Suprapubic skin (tissue), 3 donors: ENCODE measurements around the gene FNBP1L.

Source experiments
- POLR2A ChIP-seq, 2 donors: fragments of 450-650 bp; IDR thresholded peaks; one replicate each; pipeline ENCODE4 v1.6.1; 2017; ENCODE audit warnings: antibody characterized with exemption in 2 of 2, mild to moderate bottlenecking in 2 of 2, moderate library complexity in 2 of 2
- TF ChIP-seq, protein P1 (sequence below), 2 donors: fragments of 200-600 bp in 1 of 2; fragments of 450-650 bp in 1 of 2; sonication (generic) in 1 of 2; IDR thresholded peaks; one replicate each; pipeline ENCODE4 v1.5.1; 2016 to 2019; ENCODE audit warnings: antibody characterized with exemption in 2 of 2, mild to moderate bottlenecking in 1 of 2, moderate library complexity in 1 of 2

DNA sequence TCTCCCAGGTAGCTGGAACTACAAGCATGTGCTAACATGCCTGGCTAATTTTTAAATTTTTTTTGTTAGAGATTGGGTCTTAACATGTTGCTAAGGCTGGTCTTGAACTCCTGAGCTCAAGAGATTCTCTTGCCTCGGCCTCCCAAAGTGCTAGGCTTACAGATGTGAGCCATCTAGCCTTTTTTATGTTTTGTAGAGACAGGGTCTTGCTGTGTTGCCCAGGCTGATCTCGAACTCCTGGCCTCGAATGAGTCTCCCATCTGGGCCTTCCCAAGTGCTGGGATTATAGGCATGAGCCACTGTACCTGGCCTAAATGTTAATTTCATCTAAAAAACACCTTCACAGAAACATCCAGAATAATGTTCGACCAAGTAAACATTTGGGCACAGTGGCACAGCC, 48.6 kb downstream of the FNBP1L start:
- no peak for TF ChIP-seq POLR2A (IDR thresholded peaks at IDR 0.05)
- TF ChIP-seq, protein P1, sequence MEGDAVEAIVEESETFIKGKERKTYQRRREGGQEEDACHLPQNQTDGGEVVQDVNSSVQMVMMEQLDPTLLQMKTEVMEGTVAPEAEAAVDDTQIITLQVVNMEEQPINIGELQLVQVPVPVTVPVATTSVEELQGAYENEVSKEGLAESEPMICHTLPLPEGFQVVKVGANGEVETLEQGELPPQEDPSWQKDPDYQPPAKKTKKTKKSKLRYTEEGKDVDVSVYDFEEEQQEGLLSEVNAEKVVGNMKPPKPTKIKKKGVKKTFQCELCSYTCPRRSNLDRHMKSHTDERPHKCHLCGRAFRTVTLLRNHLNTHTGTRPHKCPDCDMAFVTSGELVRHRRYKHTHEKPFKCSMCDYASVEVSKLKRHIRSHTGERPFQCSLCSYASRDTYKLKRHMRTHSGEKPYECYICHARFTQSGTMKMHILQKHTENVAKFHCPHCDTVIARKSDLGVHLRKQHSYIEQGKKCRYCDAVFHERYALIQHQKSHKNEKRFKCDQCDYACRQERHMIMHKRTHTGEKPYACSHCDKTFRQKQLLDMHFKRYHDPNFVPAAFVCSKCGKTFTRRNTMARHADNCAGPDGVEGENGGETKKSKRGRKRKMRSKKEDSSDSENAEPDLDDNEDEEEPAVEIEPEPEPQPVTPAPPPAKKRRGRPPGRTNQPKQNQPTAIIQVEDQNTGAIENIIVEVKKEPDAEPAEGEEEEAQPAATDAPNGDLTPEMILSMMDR (IDR thresholded peaks at IDR 0.05), result no peak
